HEK293 (cell line): ENCODE results near the gene THAP11.

Experiments used
- GFI1B ChIP-seq: fragments of 450-650 bp; formaldehyde crosslinking; IDR thresholded peaks from 2 replicates; pipeline ENCODE4 v1.5.1; 2016; ENCODE audit warnings: missing biosample characterization, missing genetic modification characterization
- GLI4 ChIP-seq: fragments of 450-650 bp; formaldehyde crosslinking; IDR thresholded peaks from 2 replicates; pipeline ENCODE4 v1.5.1; 2016; ENCODE audit warnings: missing biosample characterization, missing genetic modification characterization
- GLIS2 ChIP-seq: fragments of 450-650 bp; formaldehyde crosslinking; IDR thresholded peaks from 2 replicates; pipeline ENCODE4 v1.5.1; 2016; ENCODE audit warnings: missing biosample characterization, missing genetic modification characterization
- OVOL3 ChIP-seq: fragments of 450-650 bp; formaldehyde crosslinking; IDR thresholded peaks from 2 replicates; pipeline ENCODE4 v1.5.1; 2016; ENCODE audit warnings: missing biosample characterization, missing genetic modification characterization
- RBAK ChIP-seq: fragments of 450-650 bp; formaldehyde crosslinking; IDR thresholded peaks from 2 replicates; pipeline ENCODE4 v1.5.1; 2016; ENCODE audit warnings: missing biosample characterization, missing genetic modification characterization
- SP7 ChIP-seq: fragments of 450-650 bp; formaldehyde crosslinking; IDR thresholded peaks from 2 replicates; pipeline ENCODE4 v1.5.1; 2016; ENCODE audit warnings: missing biosample characterization, missing genetic modification characterization
- TCF7L2 ChIP-seq: IDR thresholded peaks from 2 replicates; pipeline ENCODE4 v1.6.1; 2011; ENCODE audit warnings: low read depth, mild to moderate bottlenecking, inconsistent platforms, low read length, moderate library complexity, borderline replicate concordance
- ZBTB21 ChIP-seq: fragments of 450-650 bp; formaldehyde crosslinking; IDR thresholded peaks from 2 replicates; pipeline ENCODE4 v1.5.1; 2017; ENCODE audit warnings: missing biosample characterization, missing genetic modification characterization
- ZBTB48 ChIP-seq: fragments of 450-650 bp; formaldehyde crosslinking; IDR thresholded peaks from 2 replicates; pipeline ENCODE4 v1.5.1; 2016; ENCODE audit warnings: missing biosample characterization, missing genetic modification characterization
- ZBTB7A ChIP-seq: fragments of 450-650 bp; formaldehyde crosslinking; IDR thresholded peaks from 2 replicates; pipeline ENCODE4 v1.5.1; 2016; ENCODE audit warnings: low read depth, missing biosample characterization, missing genetic modification characterization
- ZNF133 ChIP-seq: fragments of 450-650 bp; formaldehyde crosslinking; IDR thresholded peaks from 2 replicates; pipeline ENCODE4 v1.5.1; 2016; ENCODE audit warnings: missing biosample characterization, missing genetic modification characterization
- ZNF146 ChIP-seq: fragments of 450-650 bp; formaldehyde crosslinking; IDR thresholded peaks from 2 replicates; pipeline ENCODE4 v1.5.1; 2016; ENCODE audit warnings: missing biosample characterization, missing genetic modification characterization
- ZNF16 ChIP-seq: fragments of 450-650 bp; formaldehyde crosslinking; IDR thresholded peaks from 2 replicates; pipeline ENCODE4 v1.5.1; 2016; ENCODE audit warnings: low read depth, missing biosample characterization, missing genetic modification characterization
- ZNF221 ChIP-seq: fragments of 450-650 bp; formaldehyde crosslinking; IDR thresholded peaks from 2 replicates; pipeline ENCODE4 v1.5.1; 2017; ENCODE audit warnings: missing biosample characterization, missing genetic modification characterization, borderline replicate concordance
- ZNF501 ChIP-seq: fragments of 450-650 bp; formaldehyde crosslinking; IDR thresholded peaks from 2 replicates; pipeline ENCODE4 v1.5.1; 2016; ENCODE audit warnings: missing biosample characterization, missing genetic modification characterization
- ZNF544 ChIP-seq: fragments of 450-650 bp; formaldehyde crosslinking; IDR thresholded peaks from 2 replicates; pipeline ENCODE4 v1.5.0; 2017; ENCODE audit warnings: missing biosample characterization, missing genetic modification characterization
- ZNF585B ChIP-seq: fragments of 450-650 bp; formaldehyde crosslinking; IDR thresholded peaks from 2 replicates; pipeline ENCODE4 v1.5.1; 2016; ENCODE audit warnings: missing biosample characterization, missing genetic modification characterization
- ZNF624 ChIP-seq: fragments of 450-650 bp; formaldehyde crosslinking; IDR thresholded peaks from 2 replicates; pipeline ENCODE4 v1.5.1; 2017; ENCODE audit warnings: missing biosample characterization, missing genetic modification characterization
- ZNF747 ChIP-seq: fragments of 450-650 bp; formaldehyde crosslinking; IDR thresholded peaks from 2 replicates; pipeline ENCODE4 v1.5.1; 2016; ENCODE audit warnings: missing biosample characterization, missing genetic modification characterization
- ZNF776 ChIP-seq: fragments of 450-650 bp; formaldehyde crosslinking; IDR thresholded peaks from 2 replicates; pipeline ENCODE4 v1.5.0; 2017; ENCODE audit warnings: missing biosample characterization, missing genetic modification characterization, borderline replicate concordance
- ZNF785 ChIP-seq: fragments of 450-650 bp; formaldehyde crosslinking; IDR thresholded peaks from 2 replicates; pipeline ENCODE4 v1.5.1; 2016; ENCODE audit warnings: missing biosample characterization, missing genetic modification characterization
- ZSCAN30 ChIP-seq: fragments of 450-650 bp; IDR thresholded peaks from 2 replicates; pipeline ENCODE4 v1.5.1; 2018; ENCODE audit warnings: missing biosample characterization, mild to moderate bottlenecking, missing genetic modification characterization, moderate library complexity
- TF ChIP-seq, protein P1 (sequence below): fragments of 450-650 bp; formaldehyde crosslinking; IDR thresholded peaks from 2 replicates; pipeline ENCODE4; 2016; ENCODE audit warnings: missing biosample characterization, missing genetic modification characterization
- TF ChIP-seq, protein P2 (sequence below): fragments of 450-650 bp; formaldehyde crosslinking; IDR thresholded peaks from 2 replicates; pipeline ENCODE4 v1.5.1; 2016; ENCODE audit warnings: missing biosample characterization, missing genetic modification characterization
- TF ChIP-seq, protein P3 (sequence below): fragments of 450-650 bp; formaldehyde crosslinking; IDR thresholded peaks from 2 replicates; pipeline ENCODE4 v1.5.1; 2016; ENCODE audit warnings: missing biosample characterization, missing genetic modification characterization
- TF ChIP-seq, protein P4 (sequence below): fragments of 450-650 bp; formaldehyde crosslinking; IDR thresholded peaks from 2 replicates; pipeline ENCODE4 v1.5.1; 2016; ENCODE audit warnings: missing biosample characterization, missing genetic modification characterization
- TF ChIP-seq, protein P5 (sequence below): fragments of 450-650 bp; formaldehyde crosslinking; IDR thresholded peaks from 2 replicates; pipeline ENCODE4 v1.5.1; 2016; ENCODE audit warnings: missing biosample characterization, missing genetic modification characterization
- TF ChIP-seq, protein P6 (sequence below): fragments of 450-650 bp; formaldehyde crosslinking; IDR thresholded peaks from 2 replicates; pipeline ENCODE4 v1.5.1; 2017; ENCODE audit warnings: missing biosample characterization, missing genetic modification characterization
- TF ChIP-seq, protein P7 (sequence below): fragments of 450-650 bp; formaldehyde crosslinking; IDR thresholded peaks from 2 replicates; pipeline ENCODE4 v1.5.1; 2016; ENCODE audit warnings: missing biosample characterization, missing genetic modification characterization
- TF ChIP-seq, protein P8 (sequence below): fragments of 450-650 bp; formaldehyde crosslinking; IDR thresholded peaks from 2 replicates; pipeline ENCODE4 v1.5.1; 2016; ENCODE audit warnings: missing biosample characterization, missing genetic modification characterization

Gene THAP11

DNA sequence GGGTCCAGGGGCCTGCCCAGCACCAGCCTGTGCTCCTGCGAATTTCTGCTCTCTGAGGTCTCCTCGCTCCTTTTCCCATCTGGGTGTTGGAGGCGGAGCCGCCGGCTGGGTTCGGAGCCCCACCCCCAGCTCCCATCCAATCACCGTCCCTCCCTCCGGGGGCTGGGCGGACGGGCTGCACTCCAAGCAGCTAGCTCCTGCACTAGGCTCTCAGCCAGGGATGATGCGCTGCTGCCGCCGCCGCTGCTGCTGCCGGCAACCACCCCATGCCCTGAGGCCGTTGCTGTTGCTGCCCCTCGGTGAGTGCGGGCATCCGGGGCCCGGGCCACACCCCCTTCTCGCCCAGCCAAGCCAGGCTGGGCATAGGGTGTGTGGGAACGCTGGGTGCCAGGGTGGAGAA is 42.6 kb downstream of the THAP11 start, which contains the start of gene NRN1L (continued):
- TF ChIP-seq, protein P1, sequence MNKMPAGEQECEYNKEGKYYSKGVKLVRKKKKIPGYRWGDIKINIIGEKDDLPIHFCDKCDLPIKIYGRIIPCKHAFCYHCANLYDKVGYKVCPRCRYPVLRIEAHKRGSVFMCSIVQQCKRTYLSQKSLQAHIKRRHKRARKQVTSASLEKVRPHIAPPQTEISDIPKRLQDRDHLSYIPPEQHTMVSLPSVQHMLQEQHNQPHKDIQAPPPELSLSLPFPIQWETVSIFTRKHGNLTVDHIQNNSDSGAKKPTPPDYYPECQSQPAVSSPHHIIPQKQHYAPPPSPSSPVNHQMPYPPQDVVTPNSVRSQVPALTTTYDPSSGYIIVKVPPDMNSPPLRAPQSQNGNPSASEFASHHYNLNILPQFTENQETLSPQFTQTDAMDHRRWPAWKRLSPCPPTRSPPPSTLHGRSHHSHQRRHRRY (tag by site-specific recombination): no peak
- TF ChIP-seq ZBTB21 (tag by site-specific recombination) (no peak), ZNF16 (tag by site-specific recombination) (no peak), ZNF146 (tag by site-specific recombination) (no peak), ZBTB48 (no peak), ZNF624 (tag by site-specific recombination) (no peak), ZNF747 (tag by site-specific recombination) (no peak), ZNF585B (tag by site-specific recombination) (no peak), ZNF776 (tag by site-specific recombination) (no peak), RBAK (no peak), ZNF544 (no peak), ZSCAN30 (tag by site-specific recombination) (no peak), OVOL3 (tag by site-specific recombination) (no peak), ZNF501 (tag by site-specific recombination) (no peak), ZNF221 (tag by site-specific recombination) (no peak), GFI1B (no peak), TCF7L2 (no peak), SP7 (tag by site-specific recombination) (0 out of 2 replicates have a peak, but pooled peaks have one; percentile 14), GLI4 (tag by site-specific recombination) (no peak), ZNF133 (tag by site-specific recombination) (no peak), ZBTB7A (tag by site-specific recombination) (no peak), ZNF785 (no peak), GLIS2 (tag by site-specific recombination) (no peak)
- TF ChIP-seq, protein P2, sequence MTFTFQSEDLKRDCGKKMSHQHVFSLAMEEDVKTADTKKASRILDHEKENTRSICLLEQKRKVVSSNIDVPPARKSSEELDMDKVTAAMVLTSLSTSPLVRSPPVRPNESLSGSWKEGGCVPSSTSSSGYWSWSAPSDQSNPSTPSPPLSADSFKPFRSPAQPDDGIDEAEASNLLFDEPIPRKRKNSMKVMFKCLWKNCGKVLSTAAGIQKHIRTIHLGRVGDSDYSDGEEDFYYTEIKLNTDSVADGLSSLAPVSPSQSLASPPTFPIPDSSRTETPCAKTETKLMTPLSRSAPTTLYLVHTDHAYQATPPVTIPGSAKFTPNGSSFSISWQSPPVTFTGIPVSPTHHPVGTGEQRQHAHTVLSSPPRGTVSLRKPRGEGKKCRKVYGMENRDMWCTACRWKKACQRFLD (tag by site-specific recombination): no peak
- TF ChIP-seq, protein P3, sequence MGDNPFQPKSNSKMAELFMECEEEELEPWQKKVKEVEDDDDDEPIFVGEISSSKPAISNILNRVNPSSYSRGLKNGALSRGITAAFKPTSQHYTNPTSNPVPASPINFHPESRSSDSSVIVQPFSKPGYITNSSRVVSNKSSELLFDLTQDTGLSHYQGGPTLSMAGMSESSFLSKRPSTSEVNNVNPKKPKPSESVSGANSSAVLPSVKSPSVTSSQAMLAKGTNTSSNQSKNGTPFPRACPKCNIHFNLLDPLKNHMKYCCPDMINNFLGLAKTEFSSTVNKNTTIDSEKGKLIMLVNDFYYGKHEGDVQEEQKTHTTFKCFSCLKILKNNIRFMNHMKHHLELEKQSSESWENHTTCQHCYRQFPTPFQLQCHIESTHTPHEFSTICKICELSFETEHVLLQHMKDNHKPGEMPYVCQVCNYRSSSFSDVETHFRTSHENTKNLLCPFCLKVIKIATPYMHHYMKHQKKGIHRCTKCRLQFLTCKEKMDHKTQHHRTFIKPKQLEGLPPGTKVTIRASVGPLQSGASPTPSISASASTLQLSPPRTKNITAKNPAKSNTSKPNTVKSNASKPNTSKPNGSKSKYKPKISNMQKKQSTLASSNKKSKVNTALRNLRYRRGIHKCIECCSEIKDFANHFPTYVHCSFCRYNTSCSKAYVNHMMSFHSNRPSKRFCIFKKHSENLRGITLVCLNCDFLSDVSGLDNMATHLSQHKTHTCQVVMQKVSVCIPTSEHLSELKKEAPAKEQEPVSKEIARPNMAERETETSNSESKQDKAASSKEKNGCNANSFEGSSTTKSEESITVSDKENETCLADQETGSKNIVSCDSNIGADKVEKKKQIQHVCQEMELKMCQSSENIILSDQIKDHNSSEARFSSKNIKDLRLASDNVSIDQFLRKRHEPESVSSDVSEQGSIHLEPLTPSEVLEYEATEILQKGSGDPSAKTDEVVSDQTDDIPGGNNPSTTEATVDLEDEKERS: no peak
- TF ChIP-seq, protein P4, sequence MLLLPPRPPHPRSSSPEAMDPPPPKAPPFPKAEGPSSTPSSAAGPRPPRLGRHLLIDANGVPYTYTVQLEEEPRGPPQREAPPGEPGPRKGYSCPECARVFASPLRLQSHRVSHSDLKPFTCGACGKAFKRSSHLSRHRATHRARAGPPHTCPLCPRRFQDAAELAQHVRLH: no peak
- TF ChIP-seq, protein P5, sequence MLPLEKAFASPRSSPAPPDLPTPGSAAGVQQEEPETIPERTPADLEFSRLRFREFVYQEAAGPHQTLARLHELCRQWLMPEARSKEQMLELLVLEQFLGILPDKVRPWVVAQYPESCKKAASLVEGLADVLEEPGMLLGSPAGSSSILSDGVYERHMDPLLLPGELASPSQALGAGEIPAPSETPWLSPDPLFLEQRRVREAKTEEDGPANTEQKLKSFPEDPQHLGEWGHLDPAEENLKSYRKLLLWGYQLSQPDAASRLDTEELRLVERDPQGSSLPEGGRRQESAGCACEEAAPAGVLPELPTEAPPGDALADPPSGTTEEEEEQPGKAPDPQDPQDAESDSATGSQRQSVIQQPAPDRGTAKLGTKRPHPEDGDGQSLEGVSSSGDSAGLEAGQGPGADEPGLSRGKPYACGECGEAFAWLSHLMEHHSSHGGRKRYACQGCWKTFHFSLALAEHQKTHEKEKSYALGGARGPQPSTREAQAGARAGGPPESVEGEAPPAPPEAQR (tag by site-specific recombination): no peak
- TF ChIP-seq, protein P6, sequence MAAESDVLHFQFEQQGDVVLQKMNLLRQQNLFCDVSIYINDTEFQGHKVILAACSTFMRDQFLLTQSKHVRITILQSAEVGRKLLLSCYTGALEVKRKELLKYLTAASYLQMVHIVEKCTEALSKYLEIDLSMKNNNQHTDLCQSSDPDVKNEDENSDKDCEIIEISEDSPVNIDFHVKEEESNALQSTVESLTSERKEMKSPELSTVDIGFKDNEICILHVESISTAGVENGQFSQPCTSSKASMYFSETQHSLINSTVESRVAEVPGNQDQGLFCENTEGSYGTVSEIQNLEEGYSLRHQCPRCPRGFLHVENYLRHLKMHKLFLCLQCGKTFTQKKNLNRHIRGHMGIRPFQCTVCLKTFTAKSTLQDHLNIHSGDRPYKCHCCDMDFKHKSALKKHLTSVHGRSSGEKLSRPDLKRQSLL (tag by site-specific recombination): no peak
- TF ChIP-seq, protein P7, sequence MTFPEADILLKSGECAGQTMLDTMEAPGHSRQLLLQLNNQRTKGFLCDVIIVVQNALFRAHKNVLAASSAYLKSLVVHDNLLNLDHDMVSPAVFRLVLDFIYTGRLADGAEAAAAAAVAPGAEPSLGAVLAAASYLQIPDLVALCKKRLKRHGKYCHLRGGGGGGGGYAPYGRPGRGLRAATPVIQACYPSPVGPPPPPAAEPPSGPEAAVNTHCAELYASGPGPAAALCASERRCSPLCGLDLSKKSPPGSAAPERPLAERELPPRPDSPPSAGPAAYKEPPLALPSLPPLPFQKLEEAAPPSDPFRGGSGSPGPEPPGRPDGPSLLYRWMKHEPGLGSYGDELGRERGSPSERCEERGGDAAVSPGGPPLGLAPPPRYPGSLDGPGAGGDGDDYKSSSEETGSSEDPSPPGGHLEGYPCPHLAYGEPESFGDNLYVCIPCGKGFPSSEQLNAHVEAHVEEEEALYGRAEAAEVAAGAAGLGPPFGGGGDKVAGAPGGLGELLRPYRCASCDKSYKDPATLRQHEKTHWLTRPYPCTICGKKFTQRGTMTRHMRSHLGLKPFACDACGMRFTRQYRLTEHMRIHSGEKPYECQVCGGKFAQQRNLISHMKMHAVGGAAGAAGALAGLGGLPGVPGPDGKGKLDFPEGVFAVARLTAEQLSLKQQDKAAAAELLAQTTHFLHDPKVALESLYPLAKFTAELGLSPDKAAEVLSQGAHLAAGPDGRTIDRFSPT (tag by site-specific recombination): peak; percentile 80
- TF ChIP-seq, protein P8, sequence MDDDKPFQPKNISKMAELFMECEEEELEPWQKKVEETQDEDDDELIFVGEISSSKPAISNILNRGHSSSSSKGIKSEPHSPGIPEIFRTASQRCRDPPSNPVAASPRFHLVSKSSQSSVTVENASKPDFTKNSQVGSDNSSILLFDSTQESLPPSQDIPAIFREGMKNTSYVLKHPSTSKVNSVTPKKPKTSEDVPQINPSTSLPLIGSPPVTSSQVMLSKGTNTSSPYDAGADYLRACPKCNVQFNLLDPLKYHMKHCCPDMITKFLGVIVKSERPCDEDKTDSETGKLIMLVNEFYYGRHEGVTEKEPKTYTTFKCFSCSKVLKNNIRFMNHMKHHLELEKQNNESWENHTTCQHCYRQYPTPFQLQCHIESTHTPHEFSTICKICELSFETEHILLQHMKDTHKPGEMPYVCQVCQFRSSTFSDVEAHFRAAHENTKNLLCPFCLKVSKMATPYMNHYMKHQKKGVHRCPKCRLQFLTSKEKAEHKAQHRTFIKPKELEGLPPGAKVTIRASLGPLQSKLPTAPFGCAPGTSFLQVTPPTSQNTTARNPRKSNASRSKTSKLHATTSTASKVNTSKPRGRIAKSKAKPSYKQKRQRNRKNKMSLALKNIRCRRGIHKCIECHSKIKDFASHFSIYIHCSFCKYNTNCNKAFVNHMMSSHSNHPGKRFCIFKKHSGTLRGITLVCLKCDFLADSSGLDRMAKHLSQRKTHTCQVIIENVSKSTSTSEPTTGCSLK: no peak
